Activated CD4-positive, alpha-beta T cell treated with anti-CD3 and anti-CD28 coated beads, Interleukin-2, amount 10 ng/mL, durations not matched to agents 24 days and 14 days (primary cell): Measurements from ENCODE around the gene TTLL10. TPM values are rescaled to one million over a fixed set of nuclear protein-coding genes. Genes with fewer than 3 reads are reported as not detected.

Source experiments
- DNase-seq: peaks from one replicate; pipeline ENCODE4 v3.0.0; 2022
- H3K27ac Mint-ChIP-seq: one replicate; pipeline ENCODE4 v1.8.0; 2022; ENCODE audit warnings: mild to moderate bottlenecking, mixed read lengths
- H3K27me3 Mint-ChIP-seq: one replicate; pipeline ENCODE4 v1.8.0; 2022; ENCODE audit warnings: mixed read lengths
- H3K36me3 Mint-ChIP-seq: one replicate; pipeline ENCODE4 v1.8.0; 2022; ENCODE audit warnings: low read depth, mild to moderate bottlenecking, mixed read lengths
- H3K4me1 Mint-ChIP-seq: one replicate; pipeline ENCODE4 v1.8.0; 2021; ENCODE audit warnings: mixed read lengths
- H3K4me3 Mint-ChIP-seq: one replicate; pipeline ENCODE4 v1.8.0; 2022; ENCODE audit warnings: mild to moderate bottlenecking, moderate library complexity, mixed read lengths
- H3K9me3 Mint-ChIP-seq: one replicate; pipeline ENCODE4 v1.8.0; 2021; ENCODE audit warnings: mixed read lengths
- intact Hi-C: fragments of 100-400 bp; cut with micrococcal nuclease; formaldehyde crosslinking; loops from one replicate; pipeline ENCODE4 v1.15.1; 2023
- total RNA-seq: library from RNA; stranded (reverse); gene quantifications from 2 replicates; pipeline ENCODE4 v1.2.3, GENCODE V29; 2022

Gene TTLL10
- total RNA-seq, 1 donor from 2014 or later: not detected

DNA sequence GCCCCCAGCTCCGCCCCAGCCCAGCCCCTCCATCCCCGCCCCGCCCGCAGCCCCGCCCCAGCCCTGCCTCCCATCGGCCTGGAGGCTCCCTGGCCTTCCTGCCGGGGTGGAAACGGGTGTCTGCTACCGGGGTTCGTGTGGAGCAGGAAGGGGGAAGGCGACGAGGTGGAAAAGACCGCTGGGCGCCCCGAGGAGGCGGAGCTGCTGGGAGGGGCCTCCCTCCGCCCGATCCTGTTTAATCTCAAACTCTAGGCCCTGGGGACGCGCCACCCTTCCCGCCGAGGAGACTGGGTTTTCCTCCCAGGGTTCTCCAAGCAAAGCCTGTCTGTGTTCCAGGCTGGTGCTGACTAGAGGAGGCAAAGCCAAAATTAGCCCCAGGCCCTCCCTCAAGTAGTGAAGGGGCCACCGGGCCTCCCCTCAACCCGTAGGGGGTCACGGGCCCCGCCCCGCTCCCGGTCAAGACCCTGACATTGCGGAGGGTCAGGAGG is 16.2 kb upstream of the TTLL10 start:
- peak overlapping the region; percentile 71 for H3K4me3 Mint-ChIP-seq
- no peaks in the 10 kb centered on the region for H3K27me3 Mint-ChIP-seq
- DNase-seq: peak; percentile 89
- peaks cover 11% of the 10 kb centered on the region for H3K9me3 Mint-ChIP-seq
- peaks cover 5% of the 10 kb centered on the region for H3K36me3 Mint-ChIP-seq
- peak overlapping the region; percentile 58 for H3K27ac Mint-ChIP-seq
- no peaks in the 10 kb centered on the region for H3K4me1 Mint-ChIP-seq
- intact Hi-C loops: loop anchor here (5.0 kb wide), 1 partner anchor 50 kb away; the partner anchor contains the start of gene TNFRSF18

DNA sequence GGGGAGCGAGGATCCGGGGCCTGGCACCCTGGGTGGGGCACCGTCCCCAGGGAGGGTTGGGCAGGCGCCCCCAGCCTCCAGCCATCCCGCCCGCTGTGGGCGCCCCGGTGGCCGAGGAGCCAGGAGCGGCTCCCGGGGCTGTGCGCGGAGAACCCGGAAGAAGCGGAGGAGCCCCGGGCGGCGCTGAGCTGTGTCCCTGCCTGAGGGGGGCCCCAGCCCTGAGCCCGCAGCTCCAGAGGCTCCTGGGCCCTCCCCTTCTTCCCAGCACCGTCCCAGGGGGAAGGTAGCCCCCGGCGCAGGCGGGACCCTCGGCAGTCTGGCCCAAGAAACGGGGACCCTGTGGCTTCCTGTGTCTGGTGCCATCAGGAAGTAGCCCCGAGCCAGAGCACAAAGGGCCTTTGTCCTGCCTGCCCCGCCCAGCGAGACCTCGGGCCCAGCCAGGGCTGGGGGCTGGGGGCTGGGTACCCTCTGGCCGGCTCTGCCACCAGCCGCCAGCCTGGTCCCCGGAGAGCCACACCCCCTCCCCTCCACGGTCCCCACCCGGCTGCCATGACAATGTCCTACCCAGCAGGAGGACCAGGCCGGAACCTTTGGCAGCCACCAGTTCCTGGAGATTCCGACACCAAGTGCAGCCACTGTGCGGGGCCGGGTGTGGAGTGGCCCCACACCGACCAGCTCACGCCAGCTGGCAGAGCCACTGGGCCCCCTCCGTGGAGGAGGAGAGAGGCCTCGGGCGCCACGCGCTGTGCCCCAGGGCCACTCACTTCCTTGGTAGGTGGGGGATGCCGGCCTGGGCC is 15.6 kb upstream of the TTLL10 start:
- peak; percentile 82 for DNase-seq
- H3K4me3 Mint-ChIP-seq: peak overlapping the region; percentile 54
- no peaks in the 10 kb centered on the region for H3K27me3 Mint-ChIP-seq
- peaks cover 2% of the 10 kb centered on the region for H3K36me3 Mint-ChIP-seq
- no peak overlapping the region for H3K27ac Mint-ChIP-seq
- no peaks in the 10 kb centered on the region for H3K4me1 Mint-ChIP-seq
- intact Hi-C loops: loop anchor here (5.0 kb wide), 1 partner anchor 49 kb away; the partner anchor contains the start of gene TNFRSF18
- peaks cover 4% of the 10 kb centered on the region for H3K9me3 Mint-ChIP-seq

DNA sequence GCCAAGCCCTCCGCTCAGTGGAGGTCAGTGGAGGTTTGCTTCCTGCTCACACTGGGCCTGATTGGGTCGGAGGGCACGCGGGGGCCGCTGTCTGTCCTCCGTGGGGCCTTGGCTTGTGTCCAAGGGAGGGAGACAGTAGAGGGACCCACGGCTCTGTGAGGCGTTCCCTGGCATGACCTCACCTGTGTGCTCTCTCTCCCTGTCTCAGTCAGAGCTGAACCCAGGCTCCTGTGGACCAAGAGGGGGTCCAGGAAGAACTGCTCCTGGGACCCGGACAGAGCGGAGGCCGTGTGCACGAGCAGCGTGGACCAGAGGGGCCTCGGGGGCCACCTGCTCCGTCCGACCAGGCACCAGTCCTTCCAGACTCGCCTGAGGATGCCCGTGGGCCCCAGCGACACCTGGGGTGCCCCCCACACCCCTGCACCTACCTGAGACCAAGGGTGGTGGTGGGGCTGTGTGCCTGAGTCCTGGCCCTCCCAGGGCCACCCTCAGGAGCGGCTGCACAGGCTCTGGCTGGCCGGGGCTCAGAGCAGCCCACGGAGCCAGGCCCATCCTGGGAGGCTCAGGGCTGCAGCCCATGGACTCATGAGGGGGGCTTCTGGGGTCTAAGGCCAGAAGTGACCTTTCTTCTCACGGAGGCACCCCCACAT is 13.3 kb upstream of the TTLL10 start:
- intact Hi-C loops: no loop called here
- Mint-ChIP-seq H3K4me3 (no peak overlapping the region), H3K9me3 (no peaks in the 10 kb centered on the region), H3K4me1 (no peaks in the 10 kb centered on the region), H3K27me3 (no peaks in the 10 kb centered on the region), H3K36me3 (no peaks in the 10 kb centered on the region), H3K27ac (no peak overlapping the region)
- no peak for DNase-seq

DNA sequence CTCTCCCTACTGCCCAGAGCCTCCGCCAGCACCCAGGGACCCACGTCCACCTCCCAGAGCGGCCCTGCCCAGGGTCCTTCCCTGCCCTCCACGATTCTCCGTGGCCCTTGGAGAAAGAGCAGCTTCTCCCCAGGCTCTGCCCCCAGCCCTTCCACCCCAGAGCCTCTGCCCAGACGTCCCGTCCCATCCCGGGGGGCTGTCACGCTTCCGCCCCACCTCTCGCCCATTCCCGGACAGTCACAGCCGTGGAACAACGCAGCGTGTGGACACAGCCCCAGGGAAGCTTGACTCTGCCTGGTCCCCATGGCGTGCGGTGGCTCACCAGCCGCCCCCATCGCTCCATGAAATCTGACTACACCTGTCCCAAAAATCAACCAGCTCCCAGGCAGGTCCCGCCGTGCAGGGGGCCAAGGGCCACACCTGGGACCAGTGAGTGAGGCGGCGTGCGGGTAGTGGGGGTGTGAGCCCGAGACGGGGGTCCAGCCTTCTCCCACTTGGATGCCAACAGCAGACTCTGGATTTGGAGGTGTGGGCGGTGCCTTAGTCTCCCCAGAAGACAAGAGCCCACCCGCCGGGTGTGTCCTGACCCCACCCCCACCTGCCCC is 12.5 kb upstream of the TTLL10 start:
- intact Hi-C loops: no loop called here
- H3K9me3 Mint-ChIP-seq: no peaks in the 10 kb centered on the region
- H3K27ac Mint-ChIP-seq: no peak overlapping the region
- H3K4me1 Mint-ChIP-seq: no peaks in the 10 kb centered on the region
- no peak overlapping the region for H3K4me3 Mint-ChIP-seq
- DNase-seq: no peak
- H3K27me3 Mint-ChIP-seq: no peaks in the 10 kb centered on the region
- H3K36me3 Mint-ChIP-seq: no peaks in the 10 kb centered on the region

DNA sequence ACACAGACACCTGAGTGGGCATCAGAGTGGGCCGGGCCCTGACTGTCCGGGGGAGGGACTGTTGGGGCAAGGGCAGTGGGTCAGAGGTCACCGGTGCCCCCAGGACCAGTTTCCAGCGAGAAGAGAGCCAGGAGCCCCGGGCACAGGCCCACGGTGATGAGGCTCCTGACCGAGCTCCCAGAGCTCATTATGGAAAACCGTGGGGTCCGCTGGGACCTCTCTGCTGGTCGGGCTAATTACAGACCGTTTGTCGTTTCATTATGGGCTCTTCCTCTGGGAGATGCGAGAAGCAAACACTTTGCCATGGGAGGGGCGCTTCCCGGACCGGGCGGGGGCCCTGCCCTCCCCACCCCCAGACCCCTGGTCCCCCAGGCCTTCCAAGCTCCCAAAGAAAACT is 12.0 kb upstream of the TTLL10 start:
- no peaks in the 10 kb centered on the region for H3K9me3 Mint-ChIP-seq
- no peak overlapping the region for H3K4me3 Mint-ChIP-seq
- H3K36me3 Mint-ChIP-seq: no peaks in the 10 kb centered on the region
- no peaks in the 10 kb centered on the region for H3K4me1 Mint-ChIP-seq
- no peak overlapping the region for H3K27ac Mint-ChIP-seq
- H3K27me3 Mint-ChIP-seq: no peaks in the 10 kb centered on the region
- DNase-seq: no peak
- intact Hi-C loops: no loop called here

DNA sequence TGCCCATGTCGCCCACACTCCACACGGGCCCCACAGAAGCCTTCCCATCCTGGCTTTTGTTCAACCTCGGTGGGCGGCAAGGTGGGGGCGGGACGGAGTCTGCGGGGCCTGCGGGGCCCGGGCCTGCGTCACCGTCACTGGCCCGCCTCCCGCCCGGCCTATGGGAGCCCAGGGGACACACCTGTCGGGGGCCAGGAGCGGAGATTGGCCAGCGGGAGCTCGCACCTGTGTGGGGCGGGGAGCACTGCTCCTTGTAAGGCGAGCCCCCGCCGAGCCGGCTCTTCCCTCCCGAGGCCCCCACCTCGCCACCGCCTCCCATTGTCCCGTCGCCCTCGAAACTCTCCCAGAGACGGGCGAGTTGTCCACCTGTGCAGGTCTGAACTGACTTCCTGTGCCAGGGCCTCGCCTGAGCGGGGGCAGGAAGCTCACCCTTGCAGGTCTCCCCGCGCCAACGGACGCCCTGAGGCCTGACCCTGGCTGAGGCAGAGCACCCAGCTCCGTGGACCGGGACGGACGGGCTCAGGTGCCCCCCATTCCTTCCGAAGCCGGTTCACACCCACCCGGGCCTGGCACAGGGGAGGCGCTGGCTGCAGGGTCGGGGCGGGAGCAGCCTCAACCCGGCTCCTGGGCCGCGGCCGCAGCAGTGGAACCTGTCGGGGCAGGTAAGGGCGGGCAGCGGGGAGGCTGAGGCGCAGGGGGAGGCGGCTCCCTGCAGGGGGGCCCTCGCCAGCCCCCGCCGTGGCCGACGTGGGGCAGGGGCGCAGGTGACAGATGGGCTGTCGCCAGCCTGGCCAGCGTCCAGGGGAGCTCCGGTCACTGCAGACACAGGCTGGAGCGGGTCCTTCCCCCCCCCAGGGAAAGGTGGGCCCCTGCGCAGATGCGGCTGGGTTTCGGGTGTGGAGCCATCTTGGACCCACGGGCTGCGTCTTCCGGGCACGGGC is 10.8 kb upstream of the TTLL10 start:
- Mint-ChIP-seq H3K27ac (no peak overlapping the region), H3K4me3 (no peak overlapping the region), H3K9me3 (no peaks in the 10 kb centered on the region), H3K27me3 (no peaks in the 10 kb centered on the region), H3K4me1 (no peaks in the 10 kb centered on the region), H3K36me3 (no peaks in the 10 kb centered on the region)
- DNase-seq: no peak
- intact Hi-C loops: no loop called here

DNA sequence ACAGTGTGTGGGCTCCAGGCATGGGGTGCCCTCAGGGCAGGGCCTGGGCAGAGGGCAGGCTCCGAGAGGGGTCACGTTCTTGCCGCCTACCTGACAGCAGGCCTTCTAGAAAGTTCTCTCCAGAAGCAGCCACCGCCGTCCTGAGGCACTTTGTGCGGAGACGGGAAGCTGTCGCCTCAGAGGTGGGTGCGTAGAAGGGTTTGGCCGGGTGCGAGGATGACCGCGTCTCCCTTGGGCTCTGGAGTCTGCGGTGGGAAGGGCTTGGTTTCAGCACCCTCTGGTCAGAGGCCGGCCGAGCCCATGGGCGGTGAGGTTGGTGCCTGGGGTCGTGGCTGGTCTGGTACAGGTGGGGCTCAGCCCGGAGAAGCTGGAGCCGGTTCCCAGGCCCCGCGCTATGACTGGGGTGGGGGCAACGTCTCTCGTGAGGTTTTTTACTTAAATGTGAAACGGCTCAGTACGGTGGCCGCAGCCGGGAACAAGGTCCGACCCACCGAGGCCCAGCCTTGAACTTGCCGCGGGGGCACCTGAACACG is 10.1 kb upstream of the TTLL10 start:
- Mint-ChIP-seq H3K4me1 (no peaks in the 10 kb centered on the region), H3K9me3 (no peaks in the 10 kb centered on the region), H3K4me3 (no peak overlapping the region), H3K36me3 (no peaks in the 10 kb centered on the region), H3K27me3 (no peaks in the 10 kb centered on the region), H3K27ac (no peak overlapping the region)
- DNase-seq: no peak
- intact Hi-C loops: no loop called here

DNA sequence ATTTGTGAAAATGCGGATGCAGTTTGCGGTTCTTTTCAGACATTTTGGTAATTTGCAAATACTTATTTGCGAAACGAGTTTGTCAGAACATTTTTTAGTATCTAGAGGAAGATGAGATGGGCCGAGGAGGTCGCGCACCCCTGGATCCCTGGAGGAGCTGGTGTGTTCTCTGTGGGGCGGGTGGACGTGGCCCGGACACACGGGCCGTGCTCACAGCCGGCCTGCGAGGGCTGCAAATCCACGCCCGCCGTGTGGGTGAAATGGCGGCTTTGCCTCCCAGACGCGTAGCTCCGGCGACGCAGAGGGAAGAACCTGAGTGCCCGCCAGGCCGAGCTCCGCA is 9.3 kb upstream of the TTLL10 start:
- H3K27me3 Mint-ChIP-seq: no peaks in the 10 kb centered on the region

DNA sequence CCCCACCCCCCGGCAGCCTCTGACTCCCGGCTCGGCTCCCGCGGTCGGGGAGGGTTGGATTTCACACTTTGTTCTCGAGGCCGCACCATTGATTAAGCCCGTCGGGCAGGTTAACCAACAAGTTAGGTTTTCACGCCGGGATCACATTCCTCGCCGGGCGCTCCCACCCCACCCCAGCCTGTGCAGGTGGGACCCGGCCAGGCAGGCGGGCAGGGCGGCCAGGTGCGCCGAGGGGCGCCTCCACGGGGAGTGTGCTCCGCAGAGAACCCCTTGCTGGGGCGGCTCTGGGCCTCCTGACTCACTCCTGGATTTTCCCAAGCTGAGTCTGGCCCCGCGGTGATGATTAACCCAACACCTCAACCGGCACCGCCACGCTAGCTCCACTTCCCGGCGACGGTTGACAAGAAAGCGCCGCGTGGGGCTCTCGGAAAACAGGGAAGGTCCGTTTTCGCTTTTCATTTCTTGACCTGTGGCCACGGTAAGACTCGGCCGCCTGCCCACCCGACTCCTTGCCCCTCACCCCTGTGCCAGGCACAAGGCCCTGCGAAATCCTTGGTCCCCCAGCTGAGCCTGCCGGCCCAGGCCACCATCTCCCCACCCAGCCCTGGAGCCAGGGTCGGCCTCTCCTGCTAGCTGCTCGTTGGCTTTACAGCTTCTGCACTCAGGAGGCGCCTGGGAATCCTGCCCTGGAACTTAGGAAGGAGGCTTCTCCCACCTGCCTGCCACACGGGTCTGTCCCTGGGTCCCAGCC is 8.8 kb upstream of the TTLL10 start:
- intact Hi-C loops: no loop called here
- no peaks in the 10 kb centered on the region for H3K36me3 Mint-ChIP-seq
- no peaks in the 10 kb centered on the region for H3K9me3 Mint-ChIP-seq
- peaks cover under 1% of the 10 kb centered on the region for H3K4me1 Mint-ChIP-seq
- DNase-seq: no peak
- no peak overlapping the region for H3K4me3 Mint-ChIP-seq
- H3K27me3 Mint-ChIP-seq: no peaks in the 10 kb centered on the region
- H3K27ac Mint-ChIP-seq: no peak overlapping the region

More for the DNA sequence above, 9.3 kb upstream of the TTLL10 start:
- Mint-ChIP-seq H3K4me3 (no peak overlapping the region), H3K27ac (no peak overlapping the region), H3K9me3 (no peaks in the 10 kb centered on the region), H3K36me3 (no peaks in the 10 kb centered on the region), H3K4me1 (no peaks in the 10 kb centered on the region)
- intact Hi-C loops: no loop called here
- no peak for DNase-seq

DNA sequence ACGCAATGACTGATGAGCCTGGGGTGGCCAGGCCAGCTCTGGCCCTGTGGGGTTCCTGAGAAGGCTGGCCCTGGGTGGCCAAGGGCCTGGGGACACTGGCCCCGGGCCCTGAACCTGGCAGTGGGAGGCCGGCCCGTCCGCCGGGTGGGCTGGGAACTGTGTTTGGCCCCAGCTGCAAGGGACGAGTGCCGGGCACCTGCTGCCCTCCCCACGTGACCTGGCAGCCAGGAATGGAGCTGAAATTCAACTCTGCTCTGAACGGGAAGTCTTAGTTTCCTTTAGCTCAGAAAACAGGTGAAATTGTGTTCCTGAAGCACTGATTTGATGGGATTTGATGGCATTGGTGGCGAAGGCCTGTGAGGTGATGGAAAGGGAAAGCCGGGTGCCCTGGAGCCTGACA is 8.2 kb upstream of the TTLL10 start:
- Mint-ChIP-seq H3K27ac (no peak overlapping the region), H3K27me3 (peaks cover 3% of the 10 kb centered on the region), H3K9me3 (no peaks in the 10 kb centered on the region)

DNA sequence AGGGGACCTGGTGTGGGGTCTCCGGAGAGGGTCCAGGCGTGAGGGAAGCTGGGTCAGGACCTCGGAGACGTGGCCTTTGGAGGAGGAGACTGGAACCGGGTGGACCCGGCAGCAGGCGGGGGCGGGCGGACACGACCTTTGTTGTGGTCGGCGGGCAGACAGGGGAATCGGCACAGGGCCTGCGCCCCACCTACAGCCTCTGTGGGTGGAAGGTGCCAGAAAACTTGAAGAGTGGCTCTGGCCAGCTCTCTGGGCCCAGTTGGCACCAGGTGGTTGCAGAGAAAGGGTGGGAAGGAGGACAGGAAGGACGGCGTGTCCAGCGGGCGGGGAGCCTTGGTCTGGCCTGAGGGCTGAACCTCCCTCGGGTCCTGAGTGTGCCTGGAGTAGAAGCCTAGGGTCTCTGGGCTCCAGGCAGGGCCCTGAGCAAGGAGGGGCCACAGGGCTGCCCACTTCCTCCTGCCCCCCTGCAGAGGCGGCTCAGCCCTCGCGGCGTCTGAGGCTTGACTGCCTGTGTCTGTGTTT is 7.7 kb upstream of the TTLL10 start:
- Mint-ChIP-seq H3K4me3 (no peak overlapping the region), H3K27me3 (peaks cover 3% of the 10 kb centered on the region), H3K4me1 (peaks cover 4% of the 10 kb centered on the region), H3K27ac (no peak overlapping the region), H3K36me3 (no peaks in the 10 kb centered on the region), H3K9me3 (no peaks in the 10 kb centered on the region)
- intact Hi-C loops: no loop called here
- no peak for DNase-seq

More for the DNA sequence above, 8.2 kb upstream of the TTLL10 start:
- H3K36me3 Mint-ChIP-seq: no peaks in the 10 kb centered on the region
- H3K4me3 Mint-ChIP-seq: no peak overlapping the region
- peaks cover 4% of the 10 kb centered on the region for H3K4me1 Mint-ChIP-seq
- intact Hi-C loops: no loop called here
- DNase-seq: no peak

DNA sequence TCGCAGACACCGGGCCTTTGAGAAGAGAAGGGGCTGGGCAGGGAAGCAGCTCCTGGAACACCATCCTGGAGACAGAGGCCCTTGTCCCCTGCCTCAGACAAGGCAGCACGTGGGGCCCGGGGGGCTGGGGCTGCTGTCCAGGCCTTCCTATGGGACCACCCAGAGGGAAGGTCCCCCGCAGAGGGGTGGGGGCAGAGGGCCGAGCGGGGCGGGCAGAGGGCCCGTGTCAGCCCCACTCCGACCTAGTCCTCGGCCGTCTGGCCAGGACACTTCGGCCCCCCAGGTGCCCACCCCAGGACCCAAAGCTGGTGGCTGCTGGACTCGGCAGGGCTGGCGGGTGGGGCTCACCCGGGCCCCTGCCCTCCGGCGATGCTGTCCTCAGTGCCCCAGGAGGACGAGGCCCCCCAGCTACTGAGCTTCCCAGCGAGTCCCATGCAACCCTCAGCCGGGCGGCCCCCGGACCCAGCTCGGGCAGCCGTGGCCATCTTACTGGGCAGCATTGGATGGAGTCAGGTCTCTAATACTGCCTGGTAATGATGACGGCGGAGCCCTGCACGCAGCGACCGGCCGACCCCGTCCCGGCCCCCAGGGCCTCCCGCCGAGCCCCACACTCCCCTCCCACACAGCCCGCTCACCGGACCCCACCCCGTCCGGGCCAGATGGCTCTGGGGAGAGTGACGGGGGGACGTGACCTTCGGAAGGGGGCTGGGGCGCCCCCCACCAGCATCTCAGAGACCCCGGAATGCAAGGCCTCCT is 6.9 kb upstream of the TTLL10 start:
- DNase-seq: no peak
- Mint-ChIP-seq H3K9me3 (no peaks in the 10 kb centered on the region), H3K27me3 (peaks cover 3% of the 10 kb centered on the region), H3K4me3 (no peak overlapping the region), H3K4me1 (peaks cover 4% of the 10 kb centered on the region), H3K36me3 (no peaks in the 10 kb centered on the region), H3K27ac (no peak overlapping the region)
- intact Hi-C loops: no loop called here
